ENCODE data around the gene GDNF.
"Not testable (repeated sequence)": the region's sequence is repeated elsewhere in the genome, so short reads cannot be mapped to it uniquely, and the experiment has no call there.

GDNF gene

GRCh38 chr5:37807015-37807414, 32.8 kb downstream of the GDNF start:
- DNase-seq (ENCODE audit: low spot score): no peak
- in situ Hi-C loops (cut with MboI; ENCODE audit: low sequenced_read_pairs, unreplicated experiment): no loop called here
- no peak for TF ChIP-seq CTCF (IDR thresholded peaks at IDR 0.05; ENCODE audit: borderline replicate concordance, control extremely low read depth, extremely low read depth, insufficient read depth, missing control alignments)

- TF ChIP-seq CTCF (IDR thresholded peaks at IDR 0.05; ENCODE audit: borderline replicate concordance, control extremely low read depth, extremely low read depth, insufficient read depth, missing control alignments): no peak
- in situ Hi-C loops (cut with MboI; ENCODE audit: low sequenced_read_pairs, unreplicated experiment): no loop called here
- DNase-seq (ENCODE audit: low spot score): no peak
These were observed 33.4 kb downstream of the GDNF start for GRCh38 chr5:37806476-37806875.

GRCh38 chr5:37806016-37806415, 33.8 kb downstream of the GDNF start:
- DNase-seq (ENCODE audit: low spot score): no peak
- TF ChIP-seq CTCF (IDR thresholded peaks at IDR 0.05; ENCODE audit: borderline replicate concordance, control extremely low read depth, extremely low read depth, insufficient read depth, missing control alignments): no peak
- in situ Hi-C loops (cut with MboI; ENCODE audit: low sequenced_read_pairs, unreplicated experiment): no loop called here

- in situ Hi-C loops (cut with MboI; ENCODE audit: low sequenced_read_pairs, unreplicated experiment): no loop called here
- no peak for DNase-seq (ENCODE audit: low spot score)
- TF ChIP-seq CTCF (IDR thresholded peaks at IDR 0.05; ENCODE audit: borderline replicate concordance, control extremely low read depth, extremely low read depth, insufficient read depth, missing control alignments): no peak
These were observed 35.4 kb downstream of the GDNF start for GRCh38 chr5:37804401-37804800.

GRCh38 chr5:37803487-37803886, 36.4 kb downstream of the GDNF start:
- TF ChIP-seq CTCF (IDR thresholded peaks at IDR 0.05; ENCODE audit: borderline replicate concordance, control extremely low read depth, extremely low read depth, insufficient read depth, missing control alignments): no peak
- in situ Hi-C loops (cut with MboI; ENCODE audit: low sequenced_read_pairs, unreplicated experiment): no loop called here
- no peak for DNase-seq (ENCODE audit: low spot score)

GRCh38 chr5:37801521-37801920, 38.3 kb downstream of the GDNF start:
- in situ Hi-C loops (cut with MboI; ENCODE audit: low sequenced_read_pairs, unreplicated experiment): no loop called here
- no peak for TF ChIP-seq CTCF (IDR thresholded peaks at IDR 0.05; ENCODE audit: borderline replicate concordance, control extremely low read depth, extremely low read depth, insufficient read depth, missing control alignments)
- DNase-seq (ENCODE audit: low spot score): no peak

GRCh38 chr5:37799865-37800421, 39.9 kb downstream of the GDNF start:
- no peak for TF ChIP-seq CTCF (IDR thresholded peaks at IDR 0.05; ENCODE audit: borderline replicate concordance, control extremely low read depth, extremely low read depth, insufficient read depth, missing control alignments)
- no peak for DNase-seq (ENCODE audit: low spot score)
- in situ Hi-C loops (cut with MboI; ENCODE audit: low sequenced_read_pairs, unreplicated experiment): no loop called here

GRCh38 chr5:37796435-37796834, 43.4 kb downstream of the GDNF start:
- DNase-seq (ENCODE audit: low spot score); in situ Hi-C loops (cut with MboI; ENCODE audit: low sequenced_read_pairs, unreplicated experiment): not testable (repeated sequence)

- DNase-seq (ENCODE audit: low spot score); in situ Hi-C loops (cut with MboI; ENCODE audit: low sequenced_read_pairs, unreplicated experiment): not testable (repeated sequence)
These were observed 44.5 kb downstream of the GDNF start for GRCh38 chr5:37795292-37795691.
